ENCODE data around the gene KCTD5. TPM values are rescaled to one million over a fixed set of nuclear protein-coding genes. Genes with fewer than 3 reads are reported as not detected.
"Not testable (repeated sequence)": the region's sequence is repeated elsewhere in the genome, so short reads cannot be mapped to it uniquely, and the experiment has no call there.

KCTD5 gene
- total and polyA plus RNA-seq, 10 of the 15 experiments (the other 5 are each of a cell fraction or from before 2014, with no cell fraction given) = 0.58 to 56.4 (median 37.3) TPM

DNA sequence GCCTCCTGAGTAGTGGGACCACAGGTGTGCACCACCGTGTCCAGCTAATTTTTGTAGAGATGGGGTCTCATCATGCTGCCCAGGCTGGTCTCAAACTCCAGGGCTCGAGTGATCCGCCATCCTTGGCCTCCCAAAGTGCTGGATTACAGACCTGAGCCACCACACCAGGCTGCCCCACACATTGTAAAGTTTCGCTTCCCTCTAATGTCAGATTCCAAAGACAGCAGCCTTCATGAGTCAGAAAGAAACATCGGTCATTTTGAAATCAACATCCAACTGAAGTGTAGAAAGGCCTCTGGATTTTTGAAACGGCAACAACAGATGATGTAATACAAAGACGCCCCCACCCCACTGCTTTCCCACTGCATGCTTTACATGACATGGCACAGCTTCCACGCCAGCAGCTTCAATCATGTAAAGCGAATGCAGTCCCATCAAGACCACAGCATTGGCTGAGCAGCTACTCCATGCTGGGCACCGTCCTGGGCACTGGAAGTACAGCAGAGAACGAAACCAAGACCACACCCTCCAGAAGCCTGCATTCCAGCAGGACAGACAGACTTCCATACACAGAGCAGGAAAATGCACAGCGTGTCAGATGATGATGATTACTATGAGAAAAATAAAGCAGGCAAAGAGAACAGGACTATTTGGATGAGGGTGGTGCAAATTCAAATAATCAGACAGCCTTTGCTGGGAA, 37.4 kb upstream of the KCTD5 start:
- H3K4me3 ChIP-seq; H3K79me2 ChIP-seq (ENCODE audit: control insufficient read depth, insufficient read depth, low read length); H3K9ac ChIP-seq (ENCODE audit: control insufficient read depth, insufficient read depth, low read length); SMC1A ChIA-PET (ENCODE audit: uncharacterized antibody, unreplicated experiment); FAIRE-seq; H3K4me1 ChIP-seq (ENCODE audit: control insufficient read depth, insufficient read depth, low read length); in situ Hi-C loops (cut with MboI); BruUV-seq (replicated peaks); RAD21 ChIA-PET (ENCODE audit: unreplicated experiment); H3K27ac ChIP-seq (ENCODE audit: control insufficient read depth, insufficient read depth); H4K20me1 ChIP-seq (ENCODE audit: control insufficient read depth, insufficient read depth); DNase-seq (ENCODE audit: low read depth, low spot score); intact Hi-C loops (cut with micrococcal nuclease; ENCODE audit: unreplicated experiment); H3K27me3 ChIP-seq (replicated peaks in 1 of 2; ENCODE audit: control insufficient read depth in 2 of 2, insufficient read depth in 2 of 2, low read length in 1 of 2); H3K36me3 ChIP-seq (ENCODE audit: control insufficient read depth in 2 of 2, insufficient read depth in 2 of 2, low read length in 1 of 2); POLR2A ChIA-PET; H2AFZ ChIP-seq (ENCODE audit: control insufficient read depth, low read depth, low read length); CTCF ChIA-PET; H3K4me2 ChIP-seq (ENCODE audit: control insufficient read depth, insufficient read depth); H3K9me3 ChIP-seq (replicated peaks; ENCODE audit: control insufficient read depth, insufficient read depth, low read length): not testable (repeated sequence)
- peak; percentile 80 for ATAC-seq
- WGBS (ENCODE audit: insufficient coverage, insufficient replicate concordance, low lambda C conversion rate, missing lambda C conversion rate) = no CpG with 5 or more reads among the region's 12 CpGs

DNA sequence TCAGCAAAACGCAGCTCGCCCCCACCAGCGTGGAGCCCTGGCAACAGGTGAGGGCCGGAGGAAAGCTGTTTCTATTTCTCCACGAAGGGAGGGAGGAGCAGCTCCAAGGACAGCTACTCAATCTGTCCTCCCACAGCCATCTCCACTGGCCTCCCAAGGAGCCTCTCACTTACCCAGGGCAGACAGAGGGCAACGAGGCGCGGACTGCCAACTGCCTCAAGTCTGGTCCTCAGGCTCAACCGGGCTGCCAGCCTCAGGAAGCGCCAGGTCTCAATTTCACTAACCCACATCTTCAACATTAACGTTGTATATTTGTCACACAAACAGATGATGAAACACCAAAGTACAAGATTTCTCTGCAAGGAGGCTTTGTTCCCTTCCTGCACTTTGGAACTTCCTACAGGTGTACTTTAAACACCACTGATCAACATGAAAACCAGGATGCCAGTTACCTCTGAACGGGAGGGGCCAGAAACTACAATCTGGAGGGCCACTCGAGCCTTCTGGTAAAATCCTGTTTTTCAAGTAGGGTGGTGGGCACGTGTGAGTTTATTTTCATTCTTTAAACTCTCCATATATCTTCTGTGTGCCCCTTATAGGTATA, 31.0 kb upstream of the KCTD5 start:
- POLR2A ChIA-PET; ATAC-seq; BruUV-seq (replicated peaks); H3K4me3 ChIP-seq; in situ Hi-C loops (cut with MboI); H3K9me3 ChIP-seq (replicated peaks; ENCODE audit: control insufficient read depth, insufficient read depth, low read length); H3K27ac ChIP-seq (ENCODE audit: control insufficient read depth, insufficient read depth); H3K27me3 ChIP-seq (replicated peaks in 1 of 2; ENCODE audit: control insufficient read depth in 2 of 2, insufficient read depth in 2 of 2, low read length in 1 of 2); SMC1A ChIA-PET (ENCODE audit: uncharacterized antibody, unreplicated experiment); RAD21 ChIA-PET (ENCODE audit: unreplicated experiment); H3K36me3 ChIP-seq (ENCODE audit: control insufficient read depth in 2 of 2, insufficient read depth in 2 of 2, low read length in 1 of 2); CTCF ChIA-PET; H3K9ac ChIP-seq (ENCODE audit: control insufficient read depth, insufficient read depth, low read length); H3K79me2 ChIP-seq (ENCODE audit: control insufficient read depth, insufficient read depth, low read length); DNase-seq (ENCODE audit: low read depth, low spot score); H2AFZ ChIP-seq (ENCODE audit: control insufficient read depth, low read depth, low read length); intact Hi-C loops (cut with micrococcal nuclease; ENCODE audit: unreplicated experiment); H3K4me2 ChIP-seq (ENCODE audit: control insufficient read depth, insufficient read depth); FAIRE-seq; H4K20me1 ChIP-seq (ENCODE audit: control insufficient read depth, insufficient read depth); H3K4me1 ChIP-seq (ENCODE audit: control insufficient read depth, insufficient read depth, low read length): not testable (repeated sequence)
- no CpG with 5 or more reads among the region's 14 CpGs for WGBS (ENCODE audit: insufficient coverage, insufficient replicate concordance, low lambda C conversion rate, missing lambda C conversion rate)

GRCh38 chr16:2653915-2654314, 28.4 kb upstream of the KCTD5 start:
- H3K36me3 ChIP-seq (ENCODE audit: control insufficient read depth in 2 of 2, insufficient read depth in 2 of 2, low read length in 1 of 2); H3K27ac ChIP-seq (ENCODE audit: control insufficient read depth, insufficient read depth); CTCF ChIA-PET; H3K9me3 ChIP-seq (replicated peaks; ENCODE audit: control insufficient read depth, insufficient read depth, low read length); H3K9ac ChIP-seq (ENCODE audit: control insufficient read depth, insufficient read depth, low read length); H3K27me3 ChIP-seq (replicated peaks in 1 of 2; ENCODE audit: control insufficient read depth in 2 of 2, insufficient read depth in 2 of 2, low read length in 1 of 2); H3K4me1 ChIP-seq (ENCODE audit: control insufficient read depth, insufficient read depth, low read length); POLR2A ChIA-PET; BruUV-seq (replicated peaks); H2AFZ ChIP-seq (ENCODE audit: control insufficient read depth, low read depth, low read length); ATAC-seq; intact Hi-C loops (cut with micrococcal nuclease; ENCODE audit: unreplicated experiment); DNase-seq (ENCODE audit: low read depth, low spot score); H3K4me2 ChIP-seq (ENCODE audit: control insufficient read depth, insufficient read depth); in situ Hi-C loops (cut with MboI); FAIRE-seq; RAD21 ChIA-PET (ENCODE audit: unreplicated experiment); H4K20me1 ChIP-seq (ENCODE audit: control insufficient read depth, insufficient read depth); H3K4me3 ChIP-seq; SMC1A ChIA-PET (ENCODE audit: uncharacterized antibody, unreplicated experiment); H3K79me2 ChIP-seq (ENCODE audit: control insufficient read depth, insufficient read depth, low read length): not testable (repeated sequence)
- WGBS (ENCODE audit: insufficient coverage, insufficient replicate concordance, low lambda C conversion rate, missing lambda C conversion rate) = no CpG with 5 or more reads among the region's 13 CpGs

- ATAC-seq; in situ Hi-C loops (cut with MboI); H3K9me3 ChIP-seq (replicated peaks; ENCODE audit: control insufficient read depth, insufficient read depth, low read length); intact Hi-C loops (cut with micrococcal nuclease; ENCODE audit: unreplicated experiment); H3K79me2 ChIP-seq (ENCODE audit: control insufficient read depth, insufficient read depth, low read length); H4K20me1 ChIP-seq (ENCODE audit: control insufficient read depth, insufficient read depth); H3K27me3 ChIP-seq (replicated peaks in 1 of 2; ENCODE audit: control insufficient read depth in 2 of 2, insufficient read depth in 2 of 2, low read length in 1 of 2); DNase-seq (ENCODE audit: low read depth, low spot score); H3K27ac ChIP-seq (ENCODE audit: control insufficient read depth, insufficient read depth); H3K9ac ChIP-seq (ENCODE audit: control insufficient read depth, insufficient read depth, low read length); BruUV-seq (replicated peaks); FAIRE-seq; RAD21 ChIA-PET (ENCODE audit: unreplicated experiment); SMC1A ChIA-PET (ENCODE audit: uncharacterized antibody, unreplicated experiment); H3K36me3 ChIP-seq (ENCODE audit: control insufficient read depth in 2 of 2, insufficient read depth in 2 of 2, low read length in 1 of 2); H3K4me1 ChIP-seq (ENCODE audit: control insufficient read depth, insufficient read depth, low read length); H2AFZ ChIP-seq (ENCODE audit: control insufficient read depth, low read depth, low read length); POLR2A ChIA-PET; CTCF ChIA-PET; H3K4me2 ChIP-seq (ENCODE audit: control insufficient read depth, insufficient read depth); H3K4me3 ChIP-seq: not testable (repeated sequence)
- 31% methylated on average over 2 of the region's 8 CpGs for WGBS (ENCODE audit: insufficient coverage, insufficient replicate concordance, low lambda C conversion rate, missing lambda C conversion rate)
Measured at GRCh38 chr16:2654949-2655348, 27.4 kb upstream of the KCTD5 start.

Data from GM12878 (cell line).